Neuronal stem cell (in vitro differentiated cells): Measurements from ENCODE around the gene NSMCE1.
"Not testable (repeated sequence)": the region's sequence is repeated elsewhere in the genome, so short reads cannot be mapped to it uniquely, and the experiment has no call there.

Experiments
- DNase-seq: peaks from one replicate; pipeline ENCODE4 v3.0.0-alpha.2; 2013; ENCODE audit warnings: low spot score
- H2AFZ ChIP-seq: one replicate; pipeline ENCODE4 v1.6.1; 2013; ENCODE audit warnings: mild to moderate bottlenecking, low read length, inconsistent platforms
- H2AK5ac ChIP-seq: 2 replicates; pipeline ENCODE4 v1.6.1; 2013; ENCODE audit warnings: low read depth, mild to moderate bottlenecking, inconsistent platforms, low read length, moderate library complexity, mixed read lengths
- H2BK120ac ChIP-seq: 2 replicates; pipeline ENCODE4 v1.6.1; 2013; ENCODE audit warnings: low read depth, mild to moderate bottlenecking, inconsistent platforms, low read length, moderate library complexity, mixed read lengths
- H2BK12ac ChIP-seq: one replicate; pipeline ENCODE4 v1.6.1; 2013; ENCODE audit warnings: low read length, inconsistent platforms
- H2BK15ac ChIP-seq: 2 replicates; pipeline ENCODE4 v1.6.1; 2013; ENCODE audit warnings: mild to moderate bottlenecking, low read length, inconsistent platforms, mixed read lengths
- H2BK5ac ChIP-seq: one replicate; pipeline ENCODE4 v1.6.1; 2013; ENCODE audit warnings: inconsistent platforms, mild to moderate bottlenecking, low read length, moderate library complexity
- H3K14ac ChIP-seq: one replicate; pipeline ENCODE4 v1.6.1; 2013; ENCODE audit warnings: low read length, inconsistent platforms
- H3K18ac ChIP-seq: 2 replicates; pipeline ENCODE4 v1.6.1; 2013; ENCODE audit warnings: low read length, inconsistent platforms
- H3K23ac ChIP-seq: 2 replicates; pipeline ENCODE4 v1.6.1; 2013; ENCODE audit warnings: low read depth, mild to moderate bottlenecking, mixed read lengths, low read length, inconsistent platforms; ENCODE audit not compliant: poor library complexity
- H3K27ac ChIP-seq: replicated peaks from 3 replicates; pipeline ENCODE4 v1.5.1; 2013; ENCODE audit warnings: low read length, inconsistent platforms
- H3K27me3 ChIP-seq, 3 experiments: 2 replicates each; pipeline ENCODE4 v1.6.1; 2013; ENCODE audit warnings: low read length in 3 of 3, mild to moderate bottlenecking in 2 of 3, inconsistent platforms in 1 of 3, low read depth in 1 of 3, mixed read lengths in 1 of 3, moderate library complexity in 1 of 3; ENCODE audit not compliant: control insufficient read depth in 3 of 3, insufficient read depth in 3 of 3
- H3K36me3 ChIP-seq, 2 donors: replicated peaks in 1 of 2; 2 replicates each; pipeline ENCODE4 v1.6.1; 2013; ENCODE audit warnings: low read length in 2 of 2; ENCODE audit not compliant: control insufficient read depth in 2 of 2, insufficient read depth in 2 of 2
- H3K4ac ChIP-seq: 2 replicates; pipeline ENCODE4 v1.6.1; 2013; ENCODE audit warnings: inconsistent platforms, mild to moderate bottlenecking, low read length, moderate library complexity
- H3K4me1 ChIP-seq, 2 donors: 1 replicate in 1 of 2; 2 replicates in 1 of 2; pipeline ENCODE4 v1.6.1; 2013; ENCODE audit warnings: low read length in 2 of 2, low read depth in 1 of 2; ENCODE audit not compliant: control insufficient read depth in 2 of 2, insufficient read depth in 1 of 2
- H3K4me2 ChIP-seq: one replicate; pipeline ENCODE4 v1.6.1; 2013; ENCODE audit warnings: mild to moderate bottlenecking, low read length, inconsistent platforms; ENCODE audit not compliant: insufficient read depth, poor library complexity, severe bottlenecking
- H3K4me3 ChIP-seq, 2 donors: 2 replicates each; pipeline ENCODE4 v1.5.1; 2013; ENCODE audit warnings: low read length in 2 of 2, mild to moderate bottlenecking in 2 of 2, inconsistent platforms in 1 of 2, moderate library complexity in 1 of 2
- H3K79me1 ChIP-seq: one replicate; pipeline ENCODE4 v1.6.1; 2013; ENCODE audit warnings: low read depth, mild to moderate bottlenecking, inconsistent platforms, low read length, moderate library complexity
- H3K9ac ChIP-seq: one replicate; pipeline ENCODE4 v1.6.1; 2013; ENCODE audit warnings: mild to moderate bottlenecking, low read depth, low read length, inconsistent platforms; ENCODE audit not compliant: poor library complexity
- H3K9me3 ChIP-seq, 2 donors: replicated peaks in 1 of 2; 2 replicates each; pipeline versions ENCODE3 to v1.6.1; 2013; ENCODE audit warnings: low read length in 2 of 2, mild to moderate bottlenecking in 2 of 2, inconsistent platforms in 1 of 2, low read depth in 1 of 2, mixed read lengths in 1 of 2, moderate library complexity in 1 of 2; ENCODE audit not compliant: control insufficient read depth in 2 of 2, insufficient read depth in 1 of 2
- H4K8ac ChIP-seq: one replicate; pipeline ENCODE4 v1.6.1; 2013; ENCODE audit warnings: low read depth, mild to moderate bottlenecking, inconsistent platforms, low read length, moderate library complexity
- H4K91ac ChIP-seq: one replicate; pipeline ENCODE4 v1.6.1; 2013; ENCODE audit warnings: low read length, low read depth, mild to moderate bottlenecking, inconsistent platforms; ENCODE audit not compliant: poor library complexity
- WGBS, 2 donors: extraction: QIAGEN DNeasy Blood & Tissue Kit; methylation state at CpG; one replicate each; pipeline ENCODE4 v1.1.7; 2013; ENCODE audit warnings: missing lambda C conversion rate in 2 of 2, mixed read lengths in 1 of 2; ENCODE audit not compliant: insufficient read length in 2 of 2, insufficient replicate concordance in 1 of 2; ENCODE audit errors: extremely low coverage in 2 of 2; 5-methylcytosine and 5-hydroxymethylcytosine counted together

Gene NSMCE1

DNA sequence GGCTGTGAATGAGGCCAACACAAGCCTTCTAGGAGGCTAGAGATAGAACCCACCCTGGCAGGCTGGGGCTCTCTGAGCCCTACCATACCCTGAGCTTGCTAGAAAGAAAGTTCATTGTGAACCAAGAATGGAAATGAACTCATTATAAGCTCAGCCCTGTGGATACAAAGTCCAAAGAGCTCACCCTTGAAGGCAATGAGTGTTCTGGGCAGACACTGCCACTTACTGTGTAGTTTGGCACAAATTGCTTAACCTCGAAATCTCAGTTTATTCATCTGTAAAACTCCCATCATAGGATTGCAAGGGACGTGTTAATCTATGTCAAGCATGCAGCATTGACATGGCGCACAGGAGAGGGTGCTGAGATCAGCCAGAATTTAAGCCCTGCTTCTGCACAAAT, 59.8 kb downstream of the NSMCE1 start:
- H2AFZ ChIP-seq, result no peak overlapping the region
- H2BK15ac ChIP-seq, result no peak overlapping the region
- H3K4me1 ChIP-seq, result peaks cover 2 to 3% of the 10 kb centered on the region in 2 donors
- no peak overlapping the region for H3K27ac ChIP-seq
- no peak overlapping the region for H3K23ac ChIP-seq
- H2BK5ac ChIP-seq, result no peak overlapping the region
- H2BK12ac ChIP-seq, result no peak overlapping the region
- no peak overlapping the region for H3K4ac ChIP-seq
- H3K27me3 ChIP-seq, result no peaks in the 10 kb centered on the region
- no peak overlapping the region for H4K91ac ChIP-seq
- H3K36me3 ChIP-seq, result peaks cover 7 to 24% of the 10 kb centered on the region in 2 donors
- no peak overlapping the region for H2BK120ac ChIP-seq
- no peak overlapping the region for H3K9ac ChIP-seq
- no peak overlapping the region for H3K4me2 ChIP-seq
- H4K8ac ChIP-seq, result no peak overlapping the region
- no CpG with 5 or more reads among the region's 3 CpGs for WGBS, 2 donors
- H3K14ac ChIP-seq, result no peak overlapping the region
- no peak overlapping the region for H3K4me3 ChIP-seq
- no peaks in the 10 kb centered on the region for H3K79me1 ChIP-seq
- no peak overlapping the region for H2AK5ac ChIP-seq
- DNase-seq, result no peak
- H3K9me3 ChIP-seq, result no peaks in the 10 kb centered on the region
- H3K18ac ChIP-seq, result no peak overlapping the region

DNA sequence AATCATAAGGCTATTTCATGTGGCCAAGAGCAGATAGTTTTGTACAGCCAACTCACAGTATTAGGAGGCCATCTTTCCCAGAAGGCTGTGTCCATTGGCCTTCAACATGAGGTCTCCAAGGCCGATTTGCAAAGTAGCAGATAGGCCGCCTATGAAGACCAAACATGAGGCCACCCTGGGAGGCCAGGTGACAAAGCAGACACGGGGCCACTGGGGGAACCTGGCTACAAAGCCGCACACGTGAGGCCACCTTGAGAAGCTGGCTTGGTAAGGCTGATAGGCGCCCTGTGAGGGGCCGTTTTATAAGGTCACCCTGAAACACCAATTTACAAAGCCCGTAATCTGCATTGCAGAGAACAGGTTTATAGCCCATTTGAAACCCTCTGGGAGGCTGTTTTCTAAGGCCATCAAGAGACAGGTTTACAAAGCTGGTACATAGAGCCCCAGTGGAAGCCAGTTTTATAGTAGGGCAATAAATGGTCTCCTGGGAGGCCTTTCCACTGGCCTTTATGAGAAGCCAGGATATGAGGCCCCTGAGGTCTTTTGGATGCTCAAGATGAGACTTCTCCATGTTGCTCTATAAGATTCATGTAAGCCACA, 60.4 kb downstream of the NSMCE1 start:
- no peak overlapping the region for H2AFZ ChIP-seq
- H2BK5ac ChIP-seq, result no peak overlapping the region
- no peak overlapping the region for H3K23ac ChIP-seq
- peaks cover 7 to 22% of the 10 kb centered on the region in 2 donors for H3K36me3 ChIP-seq
- no peak overlapping the region for H3K18ac ChIP-seq
- H3K14ac ChIP-seq, result no peak overlapping the region
- H3K9me3 ChIP-seq, result no peaks in the 10 kb centered on the region
- H3K4ac ChIP-seq, result no peak overlapping the region
- WGBS, 2 donors, result no CpG with 5 or more reads among the region's 8 CpGs
- no peak for DNase-seq
- no peak overlapping the region for H2BK12ac ChIP-seq
- no peaks in the 10 kb centered on the region for H3K27me3 ChIP-seq
- H4K91ac ChIP-seq, result no peak overlapping the region
- no peaks in the 10 kb centered on the region for H3K79me1 ChIP-seq
- H3K4me2 ChIP-seq, result no peak overlapping the region
- H2BK120ac ChIP-seq, result no peak overlapping the region
- no peak overlapping the region for H2BK15ac ChIP-seq
- H4K8ac ChIP-seq, result no peak overlapping the region
- H3K27ac ChIP-seq, result no peak overlapping the region
- H3K4me1 ChIP-seq, result peaks cover 2 to 3% of the 10 kb centered on the region in 2 donors
- no peak overlapping the region for H3K4me3 ChIP-seq
- H3K9ac ChIP-seq, result no peak overlapping the region
- no peak overlapping the region for H2AK5ac ChIP-seq

DNA sequence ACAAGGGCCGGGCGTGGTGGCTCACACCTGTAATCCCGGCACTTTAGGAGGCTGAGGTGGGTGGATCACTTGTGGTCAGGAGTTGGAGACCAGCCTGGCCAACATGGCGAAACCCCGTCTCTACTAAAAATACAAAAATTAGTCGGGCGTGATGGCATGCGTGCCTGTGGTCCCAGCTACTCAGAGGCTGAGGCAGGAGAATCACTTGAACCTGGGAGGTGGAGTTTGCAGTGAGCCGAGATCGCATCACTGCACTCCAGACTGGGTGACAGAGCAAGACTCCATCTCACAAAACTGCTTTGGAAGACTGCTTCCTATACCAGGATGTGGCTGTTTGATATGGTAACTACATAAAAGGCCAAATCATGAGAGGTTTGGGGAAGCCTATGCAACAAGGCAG, 61.5 kb downstream of the NSMCE1 start:
- H3K36me3 ChIP-seq, result peaks cover 7 to 19% of the 10 kb centered on the region in 2 donors
- not testable (repeated sequence) for H3K18ac ChIP-seq, H4K8ac ChIP-seq, H3K4me2 ChIP-seq, H3K9ac ChIP-seq, H3K4me3 ChIP-seq, H2AK5ac ChIP-seq, H3K4ac ChIP-seq, H3K27ac ChIP-seq, H3K4me1 ChIP-seq, H2BK15ac ChIP-seq, H2AFZ ChIP-seq, H3K23ac ChIP-seq, H3K14ac ChIP-seq, H2BK120ac ChIP-seq, H3K79me1 ChIP-seq, H2BK12ac ChIP-seq, H4K91ac ChIP-seq, H2BK5ac ChIP-seq, DNase-seq, H3K9me3 ChIP-seq, H3K27me3 ChIP-seq
- WGBS, 2 donors, result no CpG with 5 or more reads among the region's 10 CpGs

DNA sequence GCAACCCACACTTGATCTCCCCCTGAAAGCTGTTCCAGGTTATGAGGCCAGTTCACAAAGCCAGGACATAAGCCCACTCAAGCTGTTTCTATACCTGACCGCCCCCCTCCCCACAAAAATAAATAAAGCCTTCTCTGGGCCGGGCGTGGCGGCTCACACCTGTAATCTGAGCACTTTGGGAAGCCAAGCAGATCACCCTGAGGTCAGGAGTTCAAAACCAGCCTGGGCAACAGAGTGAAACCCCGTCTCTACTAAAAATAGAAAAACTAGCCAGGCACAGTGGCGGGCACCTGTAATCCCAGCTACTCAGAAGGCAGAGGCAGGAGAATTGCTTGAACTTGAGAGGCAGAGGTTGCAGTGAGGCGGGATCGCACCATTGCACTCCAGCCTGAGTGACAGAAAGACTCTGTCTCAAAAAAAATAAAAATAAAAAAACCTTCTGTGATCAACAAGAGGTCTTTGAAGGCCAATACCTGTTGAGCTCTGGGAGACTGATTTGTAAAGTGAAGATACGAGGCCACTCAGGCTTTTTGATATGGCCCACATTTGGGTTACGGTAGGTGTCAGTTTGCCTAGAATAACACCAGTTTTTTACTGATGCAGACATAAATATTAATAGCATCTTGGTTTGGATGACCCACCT, 63.0 kb downstream of the NSMCE1 start:
- no peak overlapping the region for H3K4ac ChIP-seq
- H3K79me1 ChIP-seq, result no peaks in the 10 kb centered on the region
- no peak overlapping the region for H2BK120ac ChIP-seq
- no peak overlapping the region for H2BK5ac ChIP-seq
- H4K8ac ChIP-seq, result no peak overlapping the region
- no peaks in the 10 kb centered on the region for H3K9me3 ChIP-seq
- DNase-seq, result no peak
- H3K4me1 ChIP-seq, result peaks cover 5 to 7% of the 10 kb centered on the region in 2 donors
- no peak overlapping the region for H3K27ac ChIP-seq
- no peak overlapping the region for H3K4me3 ChIP-seq
- no peak overlapping the region for H3K18ac ChIP-seq
- H3K27me3 ChIP-seq, result no peaks in the 10 kb centered on the region
- H3K23ac ChIP-seq, result no peak overlapping the region
- no peak overlapping the region for H3K9ac ChIP-seq
- no peak overlapping the region for H2BK15ac ChIP-seq
- H2BK12ac ChIP-seq, result no peak overlapping the region
- H2AFZ ChIP-seq, result no peak overlapping the region
- no peak overlapping the region for H2AK5ac ChIP-seq
- no peak overlapping the region for H4K91ac ChIP-seq
- H3K14ac ChIP-seq, result no peak overlapping the region
- no peak overlapping the region for H3K4me2 ChIP-seq
- peaks cover 7 to 9% of the 10 kb centered on the region in 2 donors for H3K36me3 ChIP-seq
- no CpG with 5 or more reads among the region's 10 CpGs for WGBS, 2 donors
